GM23338 (cell line): Measurements from ENCODE around the gene TCF12. TPM values are rescaled to one million over a fixed set of nuclear protein-coding genes. Genes with fewer than 3 reads are reported as not detected.

Experiments used
- ATAC-seq: fragments of 200-7000 bp; cut with Tn5 transposase; 3 replicates; pipeline ENCODE4 v1.9.1; 2020
- DNase-seq: peaks from one replicate; pipeline ENCODE4 v3.0.0-alpha.2; 2015; ENCODE audit warnings: low spot score
- H2AFZ ChIP-seq: fragments of 200-600 bp; sonication (generic); 2 replicates; pipeline ENCODE4 v1.8.0; 2016; ENCODE audit warnings: antibody characterized with exemption, mild to moderate bottlenecking, moderate library complexity
- H3F3A ChIP-seq: fragments of 200-600 bp; sonication (generic); replicated peaks from 2 replicates; pipeline ENCODE4 v1.8.0; 2017; ENCODE audit warnings: antibody characterized with exemption, mixed run types, low read depth
- H3K27ac ChIP-seq: fragments of 200-600 bp; sonication (generic); 2 replicates; pipeline ENCODE4 v1.6.1; 2016; ENCODE audit warnings: low read depth
- H3K27me3 ChIP-seq: fragments of 200-600 bp; sonication (generic); 2 replicates; pipeline ENCODE4 v1.8.0; 2016; ENCODE audit warnings: mild to moderate bottlenecking, mixed run types, moderate library complexity; ENCODE audit not compliant: insufficient read depth
- H3K36me3 ChIP-seq: fragments of 200-600 bp; sonication (generic); 2 replicates; pipeline ENCODE4 v1.8.0; 2016; ENCODE audit warnings: mild to moderate bottlenecking; ENCODE audit not compliant: insufficient read depth
- H3K4me1 ChIP-seq: fragments of 200-600 bp; sonication (generic); 2 replicates; pipeline ENCODE4 v1.8.0; 2016; ENCODE audit warnings: mild to moderate bottlenecking, moderate library complexity; ENCODE audit not compliant: insufficient read depth
- H3K4me2 ChIP-seq: fragments of 200-600 bp; sonication (generic); 2 replicates; pipeline ENCODE4 v1.7.1; 2017; ENCODE audit warnings: mixed run types
- H3K4me3 ChIP-seq: fragments of 200-600 bp; sonication (generic); 2 replicates; pipeline ENCODE4 v1.6.1; 2016; ENCODE audit warnings: mixed run types
- H3K79me2 ChIP-seq: fragments of 200-600 bp; sonication (generic); replicated peaks from 2 replicates; pipeline ENCODE4 v1.8.0; 2017; ENCODE audit warnings: mild to moderate bottlenecking; ENCODE audit not compliant: insufficient read depth
- H3K9me2 ChIP-seq: fragments of 200-600 bp; sonication (generic); 2 replicates; pipeline ENCODE4 v1.8.0; 2017; ENCODE audit not compliant: insufficient read depth
- H4K20me1 ChIP-seq: fragments of 200-600 bp; sonication (generic); replicated peaks from 2 replicates; pipeline ENCODE4 v1.8.0; 2017; ENCODE audit warnings: mild to moderate bottlenecking; ENCODE audit not compliant: insufficient read depth
- H3K27ac Mint-ChIP-seq: 2 replicates; pipeline ENCODE4 v1.8.0; 2020; ENCODE audit warnings: inconsistent platforms, mild to moderate bottlenecking, moderate library complexity, mixed read lengths
- H3K27me3 Mint-ChIP-seq: 3 replicates; pipeline ENCODE4 v1.8.0; 2022; ENCODE audit warnings: low read depth, mild to moderate bottlenecking, moderate library complexity, mixed read lengths, inconsistent platforms; ENCODE audit not compliant: insufficient read depth, poor library complexity
- H3K36me3 Mint-ChIP-seq: 3 replicates; pipeline ENCODE4 v1.8.0; 2021; ENCODE audit warnings: low read depth, mild to moderate bottlenecking, inconsistent platforms, moderate library complexity, mixed read lengths
- H3K4me1 Mint-ChIP-seq: 3 replicates; pipeline ENCODE4 v1.8.0; 2020; ENCODE audit warnings: mild to moderate bottlenecking, inconsistent platforms, mixed read lengths
- H3K4me3 Mint-ChIP-seq: 3 replicates; pipeline ENCODE4 v1.8.0; 2021; ENCODE audit warnings: moderate library complexity, mild to moderate bottlenecking, inconsistent platforms, mixed read lengths
- H3K9me3 Mint-ChIP-seq: 3 replicates; pipeline ENCODE4 v1.8.0; 2020; ENCODE audit warnings: moderate library complexity, mild to moderate bottlenecking, inconsistent platforms, mixed read lengths
- CREB1 ChIP-seq: fragments of 250-450 bp; sonication (Bioruptor Pico); IDR thresholded peaks from 2 replicates; pipeline ENCODE4 v1.5.0; 2020; ENCODE audit warnings: low read depth, mild to moderate bottlenecking, moderate library complexity
- EZH2 ChIP-seq: fragments of 200-600 bp; sonication (generic); IDR thresholded peaks from one replicate; pipeline ENCODE4 v1.8.0; 2017; ENCODE audit warnings: antibody characterized with exemption, mild to moderate bottlenecking, low read depth; ENCODE audit not compliant: unreplicated experiment
- EZH2phosphoT487 ChIP-seq: fragments of 200-600 bp; sonication (generic); IDR thresholded peaks from one replicate; pipeline ENCODE4 v1.8.1; 2018; ENCODE audit warnings: antibody characterized with exemption; ENCODE audit not compliant: unreplicated experiment
- JUNB ChIP-seq: IDR thresholded peaks from one replicate; pipeline ENCODE4 v1.6.1; 2016; ENCODE audit warnings: antibody characterized with exemption; ENCODE audit not compliant: unreplicated experiment
- NANOG ChIP-seq: IDR thresholded peaks from 2 replicates; pipeline ENCODE4 v1.6.1; 2016; ENCODE audit warnings: antibody characterized with exemption, borderline replicate concordance
- POLR2AphosphoS5 ChIP-seq: IDR thresholded peaks from 2 replicates; pipeline ENCODE4 v1.6.1; 2016; ENCODE audit warnings: antibody characterized with exemption, low read depth
- STAT1 ChIP-seq: IDR thresholded peaks from one replicate; pipeline ENCODE4 v1.6.1; 2016; ENCODE audit warnings: antibody characterized with exemption; ENCODE audit not compliant: unreplicated experiment
- ZNF114 ChIP-seq: fragments of 250-450 bp; sonication (Bioruptor Pico); IDR thresholded peaks from 2 replicates; pipeline ENCODE4 v1.5.0; 2020; ENCODE audit warnings: mild to moderate bottlenecking, moderate library complexity
- ZNF331 ChIP-seq: fragments of 250-450 bp; sonication (Bioruptor Pico); IDR thresholded peaks from 2 replicates; pipeline ENCODE4 v1.5.0; 2020; ENCODE audit warnings: low read depth, mild to moderate bottlenecking, moderate library complexity
- polyA plus RNA-seq: library from polyadenylated mRNA; unstranded; fragments of >200 nt; fragmentation: Nextera tagmentation; extraction: Ambion mirVana; gene quantifications from 2 replicates; pipeline ENCODE4 v1.2.1, GENCODE V29; 2016
- total RNA-seq: library from RNA; depleted of rRNA; stranded (reverse); fragments of >200 nt; shearing (Covaris generic); gene quantifications from 2 replicates; pipeline ENCODE4 v1.2.3, GENCODE V29; 2014
- TF ChIP-seq, protein P1 (sequence below): fragments of 250-450 bp; sonication (Bioruptor Pico); IDR thresholded peaks from 2 replicates; pipeline ENCODE4 v1.5.0; 2020; ENCODE audit warnings: mild to moderate bottlenecking, moderate library complexity
- TF ChIP-seq, protein P2 (sequence below): IDR thresholded peaks from 2 replicates; pipeline ENCODE4 v1.6.1; 2016; ENCODE audit warnings: antibody characterized with exemption
- TF ChIP-seq, protein P3 (sequence below): IDR thresholded peaks from one replicate; pipeline ENCODE4 v1.6.1; 2018; ENCODE audit warnings: antibody characterized with exemption; ENCODE audit not compliant: unreplicated experiment
- TF ChIP-seq, protein P4 (sequence below), 2 experiments: fragments of 200-600 bp in 1 of 2; sonication (generic) in 1 of 2; conservative IDR thresholded peaks; 2 replicates each; pipeline versions ENCODE4 v1.5.1 to v1.6.1; 2016 to 2017; ENCODE audit warnings: antibody characterized with exemption in 2 of 2, low read depth in 2 of 2, mild to moderate bottlenecking in 2 of 2, moderate library complexity in 1 of 2

TCF12 gene
- total and polyA plus RNA-seq, 2 experiments from 2014 or later, result 27.6 to 104 TPM

DNA sequence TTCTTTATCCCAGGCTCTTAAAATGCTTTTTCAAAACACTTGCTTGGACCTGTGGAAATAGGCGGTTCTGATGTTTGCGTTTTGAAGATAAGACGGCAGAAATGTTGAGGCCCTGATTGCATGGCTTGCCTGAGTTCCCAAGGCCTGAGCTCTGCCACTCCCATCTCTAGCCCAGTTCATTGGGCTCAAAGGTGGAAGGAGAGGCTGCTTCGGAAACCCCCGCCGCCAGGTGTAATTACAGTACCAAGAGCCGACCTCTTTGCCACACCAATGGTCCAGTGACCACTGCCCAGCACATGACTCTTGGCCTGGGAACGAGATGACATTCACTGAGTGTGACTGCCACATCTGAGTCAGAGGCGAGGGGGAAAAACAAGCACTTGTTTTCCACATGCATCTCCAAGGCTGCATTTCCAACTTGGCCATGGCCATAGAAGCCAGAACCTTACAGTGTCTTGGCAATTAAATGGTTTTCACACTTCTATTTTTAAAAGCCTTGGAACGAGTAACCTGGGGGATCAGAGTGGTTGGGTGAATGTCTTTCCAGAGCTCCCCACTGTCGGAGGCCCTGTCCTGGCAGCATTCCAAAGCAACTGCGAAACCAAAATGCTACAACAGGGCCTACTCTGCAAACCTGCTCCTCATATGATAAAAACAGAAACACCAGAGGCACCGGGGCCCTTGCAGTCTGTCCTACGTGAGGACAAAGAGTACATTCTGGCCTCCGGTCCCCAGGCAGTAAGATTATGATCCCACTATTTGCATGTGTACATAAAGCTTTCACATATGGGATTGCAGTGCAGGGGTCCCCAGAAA is 394.1 kb downstream of the TCF12 start:
- H3K27ac ChIP-seq, result no peak overlapping the region
- no peaks in the 10 kb centered on the region for H4K20me1 ChIP-seq
- no peaks in the 10 kb centered on the region for H3K27me3 ChIP-seq
- H3K36me3 Mint-ChIP-seq, result no peaks in the 10 kb centered on the region
- peaks cover 2% of the 10 kb centered on the region; the same call in 1 of the 3 replicates for H3K9me3 Mint-ChIP-seq
- H3K9me2 ChIP-seq, result peaks cover 3% of the 10 kb centered on the region; the same call in 1 of the 2 replicates
- peak overlapping the region; percentile 89 for H2AFZ ChIP-seq
- no peak overlapping the region for H3K27ac Mint-ChIP-seq
- DNase-seq (no peak), ATAC-seq (no peak; the same call in 2 of the 3 replicates)
- peaks cover 5% of the 10 kb centered on the region; the same call in 1 of the 2 replicates for H3F3A ChIP-seq
- no peaks in the 10 kb centered on the region for H3K79me2 ChIP-seq
- H3K4me1 Mint-ChIP-seq, result peaks cover 9% of the 10 kb centered on the region; the same call in 1 of the 3 replicates
- peaks cover under 1% of the 10 kb centered on the region; the same call in 1 of the 2 replicates for H3K4me1 ChIP-seq
- no peak overlapping the region for H3K4me3 ChIP-seq
- TF ChIP-seq, protein P1, sequence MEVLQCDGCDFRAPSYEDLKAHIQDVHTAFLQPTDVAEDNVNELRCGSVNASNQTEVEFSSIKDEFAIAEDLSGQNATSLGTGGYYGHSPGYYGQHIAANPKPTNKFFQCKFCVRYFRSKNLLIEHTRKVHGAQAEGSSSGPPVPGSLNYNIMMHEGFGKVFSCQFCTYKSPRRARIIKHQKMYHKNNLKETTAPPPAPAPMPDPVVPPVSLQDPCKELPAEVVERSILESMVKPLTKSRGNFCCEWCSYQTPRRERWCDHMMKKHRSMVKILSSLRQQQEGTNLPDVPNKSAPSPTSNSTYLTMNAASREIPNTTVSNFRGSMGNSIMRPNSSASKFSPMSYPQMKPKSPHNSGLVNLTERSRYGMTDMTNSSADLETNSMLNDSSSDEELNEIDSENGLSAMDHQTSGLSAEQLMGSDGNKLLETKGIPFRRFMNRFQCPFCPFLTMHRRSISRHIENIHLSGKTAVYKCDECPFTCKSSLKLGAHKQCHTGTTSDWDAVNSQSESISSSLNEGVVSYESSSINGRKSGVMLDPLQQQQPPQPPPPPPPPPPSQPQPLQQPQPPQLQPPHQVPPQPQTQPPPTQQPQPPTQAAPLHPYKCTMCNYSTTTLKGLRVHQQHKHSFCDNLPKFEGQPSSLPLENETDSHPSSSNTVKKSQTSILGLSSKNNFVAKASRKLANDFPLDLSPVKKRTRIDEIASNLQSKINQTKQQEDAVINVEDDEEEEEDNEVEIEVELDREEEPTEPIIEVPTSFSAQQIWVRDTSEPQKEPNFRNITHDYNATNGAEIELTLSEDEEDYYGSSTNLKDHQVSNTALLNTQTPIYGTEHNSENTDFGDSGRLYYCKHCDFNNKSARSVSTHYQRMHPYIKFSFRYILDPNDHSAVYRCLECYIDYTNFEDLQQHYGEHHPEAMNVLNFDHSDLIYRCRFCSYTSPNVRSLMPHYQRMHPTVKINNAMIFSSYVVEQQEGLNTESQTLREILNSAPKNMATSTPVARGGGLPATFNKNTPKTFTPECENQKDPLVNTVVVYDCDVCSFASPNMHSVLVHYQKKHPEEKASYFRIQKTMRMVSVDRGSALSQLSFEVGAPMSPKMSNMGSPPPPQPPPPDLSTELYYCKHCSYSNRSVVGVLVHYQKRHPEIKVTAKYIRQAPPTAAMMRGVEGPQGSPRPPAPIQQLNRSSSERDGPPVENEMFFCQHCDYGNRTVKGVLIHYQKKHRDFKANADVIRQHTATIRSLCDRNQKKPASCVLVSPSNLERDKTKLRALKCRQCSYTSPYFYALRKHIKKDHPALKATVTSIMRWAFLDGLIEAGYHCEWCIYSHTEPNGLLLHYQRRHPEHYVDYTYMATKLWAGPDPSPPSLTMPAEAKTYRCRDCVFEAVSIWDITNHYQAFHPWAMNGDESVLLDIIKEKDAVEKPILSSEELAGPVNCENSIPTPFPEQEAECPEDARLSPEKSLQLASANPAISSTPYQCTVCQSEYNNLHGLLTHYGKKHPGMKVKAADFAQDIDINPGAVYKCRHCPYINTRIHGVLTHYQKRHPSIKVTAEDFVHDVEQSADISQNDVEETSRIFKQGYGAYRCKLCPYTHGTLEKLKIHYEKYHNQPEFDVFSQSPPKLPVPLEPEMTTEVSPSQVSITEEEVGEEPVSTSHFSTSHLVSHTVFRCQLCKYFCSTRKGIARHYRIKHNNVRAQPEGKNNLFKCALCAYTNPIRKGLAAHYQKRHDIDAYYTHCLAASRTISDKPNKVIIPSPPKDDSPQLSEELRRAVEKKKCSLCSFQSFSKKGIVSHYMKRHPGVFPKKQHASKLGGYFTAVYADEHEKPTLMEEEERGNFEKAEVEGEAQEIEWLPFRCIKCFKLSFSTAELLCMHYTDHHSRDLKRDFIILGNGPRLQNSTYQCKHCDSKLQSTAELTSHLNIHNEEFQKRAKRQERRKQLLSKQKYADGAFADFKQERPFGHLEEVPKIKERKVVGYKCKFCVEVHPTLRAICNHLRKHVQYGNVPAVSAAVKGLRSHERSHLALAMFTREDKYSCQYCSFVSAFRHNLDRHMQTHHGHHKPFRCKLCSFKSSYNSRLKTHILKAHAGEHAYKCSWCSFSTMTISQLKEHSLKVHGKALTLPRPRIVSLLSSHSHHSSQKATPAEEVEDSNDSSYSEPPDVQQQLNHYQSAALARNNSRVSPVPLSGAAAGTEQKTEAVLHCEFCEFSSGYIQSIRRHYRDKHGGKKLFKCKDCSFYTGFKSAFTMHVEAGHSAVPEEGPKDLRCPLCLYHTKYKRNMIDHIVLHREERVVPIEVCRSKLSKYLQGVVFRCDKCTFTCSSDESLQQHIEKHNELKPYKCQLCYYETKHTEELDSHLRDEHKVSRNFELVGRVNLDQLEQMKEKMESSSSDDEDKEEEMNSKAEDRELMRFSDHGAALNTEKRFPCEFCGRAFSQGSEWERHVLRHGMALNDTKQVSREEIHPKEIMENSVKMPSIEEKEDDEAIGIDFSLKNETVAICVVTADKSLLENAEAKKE, result no peak
- TF ChIP-seq, protein P2, sequence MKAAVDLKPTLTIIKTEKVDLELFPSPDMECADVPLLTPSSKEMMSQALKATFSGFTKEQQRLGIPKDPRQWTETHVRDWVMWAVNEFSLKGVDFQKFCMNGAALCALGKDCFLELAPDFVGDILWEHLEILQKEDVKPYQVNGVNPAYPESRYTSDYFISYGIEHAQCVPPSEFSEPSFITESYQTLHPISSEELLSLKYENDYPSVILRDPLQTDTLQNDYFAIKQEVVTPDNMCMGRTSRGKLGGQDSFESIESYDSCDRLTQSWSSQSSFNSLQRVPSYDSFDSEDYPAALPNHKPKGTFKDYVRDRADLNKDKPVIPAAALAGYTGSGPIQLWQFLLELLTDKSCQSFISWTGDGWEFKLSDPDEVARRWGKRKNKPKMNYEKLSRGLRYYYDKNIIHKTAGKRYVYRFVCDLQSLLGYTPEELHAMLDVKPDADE, result no peak
- TF ChIP-seq STAT1 (no peak), EZH2phosphoT487 (no peak), EZH2 (no peak), CREB1 (CRISPR knock-in tag) (no peak), NANOG (no peak), ZNF114 (CRISPR knock-in tag) (no peak), POLR2AphosphoS5 (no peak), JUNB (no peak), ZNF331 (CRISPR knock-in tag) (no peak)
- TF ChIP-seq, protein P3, sequence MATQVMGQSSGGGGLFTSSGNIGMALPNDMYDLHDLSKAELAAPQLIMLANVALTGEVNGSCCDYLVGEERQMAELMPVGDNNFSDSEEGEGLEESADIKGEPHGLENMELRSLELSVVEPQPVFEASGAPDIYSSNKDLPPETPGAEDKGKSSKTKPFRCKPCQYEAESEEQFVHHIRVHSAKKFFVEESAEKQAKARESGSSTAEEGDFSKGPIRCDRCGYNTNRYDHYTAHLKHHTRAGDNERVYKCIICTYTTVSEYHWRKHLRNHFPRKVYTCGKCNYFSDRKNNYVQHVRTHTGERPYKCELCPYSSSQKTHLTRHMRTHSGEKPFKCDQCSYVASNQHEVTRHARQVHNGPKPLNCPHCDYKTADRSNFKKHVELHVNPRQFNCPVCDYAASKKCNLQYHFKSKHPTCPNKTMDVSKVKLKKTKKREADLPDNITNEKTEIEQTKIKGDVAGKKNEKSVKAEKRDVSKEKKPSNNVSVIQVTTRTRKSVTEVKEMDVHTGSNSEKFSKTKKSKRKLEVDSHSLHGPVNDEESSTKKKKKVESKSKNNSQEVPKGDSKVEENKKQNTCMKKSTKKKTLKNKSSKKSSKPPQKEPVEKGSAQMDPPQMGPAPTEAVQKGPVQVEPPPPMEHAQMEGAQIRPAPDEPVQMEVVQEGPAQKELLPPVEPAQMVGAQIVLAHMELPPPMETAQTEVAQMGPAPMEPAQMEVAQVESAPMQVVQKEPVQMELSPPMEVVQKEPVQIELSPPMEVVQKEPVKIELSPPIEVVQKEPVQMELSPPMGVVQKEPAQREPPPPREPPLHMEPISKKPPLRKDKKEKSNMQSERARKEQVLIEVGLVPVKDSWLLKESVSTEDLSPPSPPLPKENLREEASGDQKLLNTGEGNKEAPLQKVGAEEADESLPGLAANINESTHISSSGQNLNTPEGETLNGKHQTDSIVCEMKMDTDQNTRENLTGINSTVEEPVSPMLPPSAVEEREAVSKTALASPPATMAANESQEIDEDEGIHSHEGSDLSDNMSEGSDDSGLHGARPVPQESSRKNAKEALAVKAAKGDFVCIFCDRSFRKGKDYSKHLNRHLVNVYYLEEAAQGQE, result no peak
- TF ChIP-seq, protein P4, sequence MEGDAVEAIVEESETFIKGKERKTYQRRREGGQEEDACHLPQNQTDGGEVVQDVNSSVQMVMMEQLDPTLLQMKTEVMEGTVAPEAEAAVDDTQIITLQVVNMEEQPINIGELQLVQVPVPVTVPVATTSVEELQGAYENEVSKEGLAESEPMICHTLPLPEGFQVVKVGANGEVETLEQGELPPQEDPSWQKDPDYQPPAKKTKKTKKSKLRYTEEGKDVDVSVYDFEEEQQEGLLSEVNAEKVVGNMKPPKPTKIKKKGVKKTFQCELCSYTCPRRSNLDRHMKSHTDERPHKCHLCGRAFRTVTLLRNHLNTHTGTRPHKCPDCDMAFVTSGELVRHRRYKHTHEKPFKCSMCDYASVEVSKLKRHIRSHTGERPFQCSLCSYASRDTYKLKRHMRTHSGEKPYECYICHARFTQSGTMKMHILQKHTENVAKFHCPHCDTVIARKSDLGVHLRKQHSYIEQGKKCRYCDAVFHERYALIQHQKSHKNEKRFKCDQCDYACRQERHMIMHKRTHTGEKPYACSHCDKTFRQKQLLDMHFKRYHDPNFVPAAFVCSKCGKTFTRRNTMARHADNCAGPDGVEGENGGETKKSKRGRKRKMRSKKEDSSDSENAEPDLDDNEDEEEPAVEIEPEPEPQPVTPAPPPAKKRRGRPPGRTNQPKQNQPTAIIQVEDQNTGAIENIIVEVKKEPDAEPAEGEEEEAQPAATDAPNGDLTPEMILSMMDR (conservative IDR thresholded peaks at IDR 0.05; ENCODE audit: low read depth in 2 of 2), result no peak
- H3K36me3 ChIP-seq, result no peaks in the 10 kb centered on the region
- no peak overlapping the region for H3K4me3 Mint-ChIP-seq
- peaks cover 14% of the 10 kb centered on the region for H3K27me3 Mint-ChIP-seq
- no peak overlapping the region for H3K4me2 ChIP-seq
